Activated CD4-positive, alpha-beta T cell treated with anti-CD3 and anti-CD28 coated beads, Interleukin-2, amount 10 ng/mL, durations not matched to agents 7 days and 5 days (primary cell): ENCODE data around the gene MAGI2. TPM values are rescaled to one million over a fixed set of nuclear protein-coding genes. Genes with fewer than 3 reads are reported as not detected.
"Not testable (repeated sequence)": the region's sequence is repeated elsewhere in the genome, so short reads cannot be mapped to it uniquely, and the experiment has no call there.

Experiments
- CTCF ChIA-PET: fragments of 350-600 bp; sonication (Branson Sonifier 250); formaldehyde crosslinking; loops from one replicate; lab custom pipeline; 2021; ENCODE audit warnings: antibody characterized with exemption; lab: Charles Lee
- POLR2A ChIA-PET: fragments of 350-600 bp; sonication (Branson Sonifier 250); formaldehyde crosslinking; loops from one replicate; lab custom pipeline; 2021; ENCODE audit warnings: antibody characterized with exemption; lab: Charles Lee
- DNase-seq: peaks from one replicate; pipeline ENCODE4 v3.0.0-alpha.2; 2020
- H3K27ac Mint-ChIP-seq: one replicate; pipeline ENCODE4 v1.8.0; 2021; ENCODE audit warnings: mild to moderate bottlenecking, moderate library complexity, mixed read lengths
- H3K27me3 Mint-ChIP-seq: one replicate; pipeline ENCODE4 v1.8.0; 2021; ENCODE audit warnings: mixed read lengths
- H3K36me3 Mint-ChIP-seq: one replicate; pipeline ENCODE4 v1.8.0; 2021; ENCODE audit warnings: low read depth, mixed read lengths
- H3K4me1 Mint-ChIP-seq: one replicate; pipeline ENCODE4 v1.8.0; 2021; ENCODE audit warnings: mixed read lengths
- H3K4me3 Mint-ChIP-seq: one replicate; pipeline ENCODE4 v1.8.0; 2021; ENCODE audit warnings: mild to moderate bottlenecking, moderate library complexity, mixed read lengths
- H3K9me3 Mint-ChIP-seq: one replicate; pipeline ENCODE4 v1.8.0; 2021; ENCODE audit warnings: mixed read lengths
- total RNA-seq, 2 experiments: library from RNA; stranded (reverse); gene quantifications; one replicate each; pipeline ENCODE4 v1.2.3, GENCODE V29; 2021

MAGI2 gene
- total RNA-seq, 2 experiments from 2014 or later: 0.05 to 0.10 TPM

DNA sequence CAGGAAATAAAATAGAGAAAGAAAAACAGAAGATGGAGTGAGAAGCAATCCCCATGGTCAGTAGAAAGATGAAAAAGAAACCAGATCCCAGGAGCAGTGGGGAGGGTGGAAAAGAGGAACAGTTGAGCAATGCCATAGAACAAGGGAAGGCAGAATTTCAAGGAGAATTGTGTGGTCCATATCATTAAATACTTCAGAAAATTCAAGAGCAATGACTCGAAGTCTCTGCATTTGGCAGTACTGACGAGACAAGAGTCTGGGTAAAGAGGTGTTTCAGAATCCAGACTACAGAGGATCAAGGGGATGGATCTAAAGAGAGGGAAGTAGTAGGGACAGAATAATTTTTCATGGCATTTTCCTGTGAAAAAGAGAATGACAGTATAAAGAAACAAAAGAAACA is 1142.3 kb downstream of the MAGI2 start:
- no peaks in the 10 kb centered on the region for H3K9me3 Mint-ChIP-seq
- no peaks in the 10 kb centered on the region for H3K4me1 Mint-ChIP-seq
- H3K36me3 Mint-ChIP-seq: no peaks in the 10 kb centered on the region
- DNase-seq: no peak
- H3K27me3 Mint-ChIP-seq: no peaks in the 10 kb centered on the region
- no peak overlapping the region for H3K4me3 Mint-ChIP-seq
- ChIA-PET CTCF (no interaction called here), POLR2A (no interaction called here)
- no peak overlapping the region for H3K27ac Mint-ChIP-seq

DNA sequence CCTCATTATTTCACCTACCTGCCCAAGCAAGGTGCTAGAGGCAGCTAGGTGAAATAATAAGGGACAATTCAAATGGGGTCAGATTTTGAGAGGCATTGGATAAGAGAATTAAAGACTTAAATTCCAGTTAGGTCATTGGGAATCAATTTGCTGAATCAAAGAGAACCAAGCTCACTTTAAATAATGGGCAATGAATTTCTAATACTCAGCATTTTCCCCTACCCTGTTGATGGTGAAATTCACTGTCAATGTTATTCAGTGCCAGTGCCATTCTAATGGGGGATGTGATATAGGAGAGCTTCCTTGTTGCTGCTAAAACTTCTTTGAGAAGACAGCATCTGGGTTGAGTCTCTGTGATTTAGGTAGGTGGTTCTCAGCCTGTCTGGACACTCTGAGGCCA is 1145.6 kb downstream of the MAGI2 start:
- no peak for DNase-seq
- Mint-ChIP-seq H3K27me3 (no peaks in the 10 kb centered on the region), H3K36me3 (no peaks in the 10 kb centered on the region), H3K27ac (no peak overlapping the region), H3K4me1 (no peaks in the 10 kb centered on the region), H3K4me3 (no peak overlapping the region), H3K9me3 (no peaks in the 10 kb centered on the region)
- CTCF ChIA-PET: no interaction called here
- POLR2A ChIA-PET: no interaction called here

DNA sequence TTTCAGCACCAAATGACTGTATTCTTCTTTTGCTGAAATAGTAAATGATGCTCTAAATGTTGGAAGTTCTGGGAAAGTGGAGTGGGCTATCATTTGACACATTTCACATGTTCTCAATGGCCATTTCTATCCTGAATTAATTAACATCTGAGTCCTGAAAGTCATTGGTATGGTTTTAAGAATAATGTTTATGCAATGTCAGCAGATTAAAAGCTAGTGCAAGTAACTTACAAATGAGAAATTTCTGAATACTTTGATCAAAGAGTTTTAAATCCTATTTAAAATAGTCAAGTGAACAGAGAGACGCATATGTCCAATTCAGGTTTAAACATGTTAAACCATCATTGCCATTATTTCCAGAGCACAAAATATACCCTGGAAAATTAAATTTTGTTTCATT is 1146.8 kb downstream of the MAGI2 start:
- Mint-ChIP-seq H3K4me3 (no peak overlapping the region), H3K9me3 (no peaks in the 10 kb centered on the region), H3K36me3 (no peaks in the 10 kb centered on the region), H3K4me1 (no peaks in the 10 kb centered on the region), H3K27ac (no peak overlapping the region), H3K27me3 (no peaks in the 10 kb centered on the region)
- CTCF ChIA-PET: no interaction called here
- no peak for DNase-seq
- POLR2A ChIA-PET: no interaction called here

DNA sequence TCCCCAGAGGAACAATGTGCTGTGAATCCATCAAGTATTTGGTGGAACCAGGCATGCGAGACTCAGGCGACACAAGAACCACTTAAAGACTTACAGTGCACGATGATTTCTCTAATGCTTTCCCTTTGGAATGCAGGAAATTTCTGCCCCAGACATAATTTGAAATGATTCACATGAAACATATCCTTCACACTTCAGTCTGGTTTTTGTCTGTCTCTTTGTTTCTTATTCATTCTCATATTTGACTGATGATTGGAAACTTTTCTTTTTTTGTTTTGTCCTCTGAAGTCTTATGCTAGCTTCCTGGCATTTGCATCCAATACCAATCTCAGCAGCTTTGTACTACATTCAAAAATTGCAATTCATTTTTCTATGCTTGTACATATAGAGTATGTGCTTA is 1152.1 kb downstream of the MAGI2 start:
- CTCF ChIA-PET: no interaction called here
- Mint-ChIP-seq H3K9me3 (no peaks in the 10 kb centered on the region), H3K4me3 (no peak overlapping the region), H3K36me3 (no peaks in the 10 kb centered on the region), H3K27ac (no peak overlapping the region), H3K27me3 (no peaks in the 10 kb centered on the region), H3K4me1 (no peaks in the 10 kb centered on the region)
- no peak for DNase-seq
- POLR2A ChIA-PET: no interaction called here

DNA sequence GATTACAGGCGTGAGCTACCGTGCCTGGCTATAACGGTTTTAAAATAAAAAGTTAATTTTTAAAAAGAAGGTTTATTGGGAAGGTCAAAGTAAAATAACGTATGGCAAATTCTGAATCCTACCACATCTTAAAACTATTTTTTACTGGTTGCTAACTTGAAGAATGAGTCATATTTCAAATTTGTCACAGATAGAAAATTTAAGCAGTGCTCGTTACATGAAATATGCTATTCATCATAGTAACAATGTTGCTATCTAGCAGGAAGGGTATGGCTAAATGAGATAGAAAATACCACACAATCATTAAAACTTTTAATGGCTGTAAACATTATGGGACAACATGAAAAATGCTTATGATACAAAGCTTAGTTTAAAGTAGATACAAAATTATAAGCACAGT is 1154.4 kb downstream of the MAGI2 start:
- no peak for DNase-seq
- ChIA-PET CTCF (no interaction called here), POLR2A (no interaction called here)
- no peak overlapping the region for H3K27ac Mint-ChIP-seq
- H3K27me3 Mint-ChIP-seq: no peaks in the 10 kb centered on the region
- H3K9me3 Mint-ChIP-seq: no peaks in the 10 kb centered on the region
- no peak overlapping the region for H3K4me3 Mint-ChIP-seq
- no peaks in the 10 kb centered on the region for H3K36me3 Mint-ChIP-seq
- H3K4me1 Mint-ChIP-seq: no peaks in the 10 kb centered on the region

DNA sequence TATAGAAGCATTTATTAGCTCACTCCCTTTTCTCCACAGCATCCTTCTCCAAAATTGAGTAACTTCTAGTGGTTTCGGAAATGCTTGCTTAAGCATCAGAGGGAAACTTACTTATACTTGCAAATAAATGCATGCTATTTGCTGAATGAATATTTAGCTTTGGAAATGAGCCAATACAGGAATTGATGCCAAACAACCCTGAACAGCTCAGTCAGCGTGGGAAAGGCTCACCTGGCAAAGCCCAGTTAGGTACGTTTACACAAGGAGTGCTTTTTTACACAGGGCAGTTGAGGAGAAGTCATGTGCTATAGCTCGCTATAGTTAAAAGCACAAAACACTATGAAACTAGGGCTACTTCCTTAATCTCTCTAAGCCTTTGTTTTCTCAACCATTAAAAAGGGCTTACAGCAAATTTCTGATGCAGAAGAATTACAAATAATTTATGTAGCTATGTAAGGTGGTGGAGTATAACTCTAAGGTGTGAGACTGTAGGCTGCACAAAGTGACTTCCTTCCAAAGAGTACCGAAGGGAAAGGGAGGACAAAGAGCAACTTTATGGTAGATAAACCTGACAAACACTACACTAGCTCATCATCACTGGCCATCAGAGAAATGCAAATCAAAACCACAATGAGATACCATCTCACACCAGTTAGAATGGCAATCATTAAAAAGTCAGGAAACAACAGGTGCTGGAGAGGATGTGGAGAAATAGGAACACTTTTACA is 1156.7 kb downstream of the MAGI2 start:
- POLR2A ChIA-PET: no interaction called here
- no peaks in the 10 kb centered on the region for H3K27me3 Mint-ChIP-seq
- H3K9me3 Mint-ChIP-seq: peaks cover 2% of the 10 kb centered on the region
- no peaks in the 10 kb centered on the region for H3K36me3 Mint-ChIP-seq
- CTCF ChIA-PET: no interaction called here
- no peak for DNase-seq
- no peak overlapping the region for H3K4me3 Mint-ChIP-seq
- no peak overlapping the region for H3K27ac Mint-ChIP-seq
- no peaks in the 10 kb centered on the region for H3K4me1 Mint-ChIP-seq

DNA sequence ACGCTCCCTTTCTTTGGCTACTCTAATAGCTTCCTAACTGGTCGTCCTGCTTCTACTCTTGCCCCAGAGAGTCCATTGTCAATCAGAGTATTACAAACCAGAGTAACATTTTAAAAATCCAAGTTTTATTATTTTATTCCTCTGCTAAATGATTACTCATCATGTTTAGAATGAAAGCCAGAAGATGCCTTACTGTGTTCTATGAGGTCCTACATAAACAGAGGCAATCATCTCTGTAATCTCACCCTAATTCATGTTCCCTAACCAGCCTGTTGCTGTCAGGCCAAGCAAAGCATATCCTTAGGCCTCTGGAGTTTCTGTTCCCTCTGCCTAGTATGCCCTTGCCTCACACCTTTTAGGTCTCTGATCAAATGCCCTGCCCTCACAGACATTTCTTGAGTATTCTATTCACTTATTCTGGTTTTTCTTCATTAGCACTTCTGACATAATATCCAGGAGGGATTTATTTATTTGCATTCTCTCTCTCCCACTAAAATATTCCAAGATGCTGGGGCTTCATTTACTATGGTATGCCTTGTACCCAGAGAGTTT is 1157.3 kb downstream of the MAGI2 start:
- H3K27ac Mint-ChIP-seq: no peak overlapping the region
- H3K36me3 Mint-ChIP-seq: no peaks in the 10 kb centered on the region
- POLR2A ChIA-PET: no interaction called here
- CTCF ChIA-PET: no interaction called here
- H3K4me3 Mint-ChIP-seq: no peak overlapping the region
- no peaks in the 10 kb centered on the region for H3K27me3 Mint-ChIP-seq
- H3K9me3 Mint-ChIP-seq: peaks cover 2% of the 10 kb centered on the region
- no peaks in the 10 kb centered on the region for H3K4me1 Mint-ChIP-seq
- DNase-seq: no peak

DNA sequence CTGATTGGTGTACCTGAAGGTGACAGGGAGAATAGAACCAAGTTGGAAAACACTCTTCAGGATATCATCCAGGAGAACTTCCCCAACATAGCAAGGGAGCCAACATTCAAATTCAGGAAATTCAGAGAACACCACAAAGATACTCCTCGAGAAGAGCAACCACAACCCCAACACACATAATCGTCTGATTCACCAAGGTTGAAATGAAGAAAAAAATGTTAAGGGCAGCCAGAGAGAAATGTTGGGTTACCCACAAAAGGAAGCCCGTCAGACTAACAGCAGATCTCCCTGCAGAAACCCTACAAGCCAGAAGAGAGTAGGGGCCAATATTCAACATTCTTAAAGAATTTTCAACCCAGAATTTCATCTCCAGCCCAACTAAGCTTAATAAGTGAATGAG is 1164.0 kb downstream of the MAGI2 start:
- CTCF ChIA-PET, H3K4me1 Mint-ChIP-seq, H3K27me3 Mint-ChIP-seq, H3K36me3 Mint-ChIP-seq, H3K27ac Mint-ChIP-seq, H3K4me3 Mint-ChIP-seq, POLR2A ChIA-PET, DNase-seq, H3K9me3 Mint-ChIP-seq: not testable (repeated sequence)

DNA sequence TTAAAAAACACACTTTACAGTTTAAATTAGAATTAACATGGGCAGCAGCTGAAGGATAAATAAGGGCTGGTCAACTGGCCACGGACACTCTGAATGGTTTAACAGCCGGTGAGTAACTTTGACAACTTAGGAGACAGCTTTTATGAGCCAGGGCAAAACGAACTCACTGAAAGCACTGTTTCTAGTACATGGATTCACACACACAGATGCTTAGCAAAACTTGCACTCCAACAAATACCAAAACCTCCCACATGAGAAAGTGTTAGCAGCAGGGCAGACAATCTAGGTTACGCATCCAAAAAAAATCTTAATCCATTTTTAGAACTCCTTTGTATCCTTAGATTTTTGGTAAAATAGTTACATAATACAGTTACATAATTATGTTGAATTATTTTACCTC is 1168.5 kb downstream of the MAGI2 start:
- POLR2A ChIA-PET: no interaction called here

DNA sequence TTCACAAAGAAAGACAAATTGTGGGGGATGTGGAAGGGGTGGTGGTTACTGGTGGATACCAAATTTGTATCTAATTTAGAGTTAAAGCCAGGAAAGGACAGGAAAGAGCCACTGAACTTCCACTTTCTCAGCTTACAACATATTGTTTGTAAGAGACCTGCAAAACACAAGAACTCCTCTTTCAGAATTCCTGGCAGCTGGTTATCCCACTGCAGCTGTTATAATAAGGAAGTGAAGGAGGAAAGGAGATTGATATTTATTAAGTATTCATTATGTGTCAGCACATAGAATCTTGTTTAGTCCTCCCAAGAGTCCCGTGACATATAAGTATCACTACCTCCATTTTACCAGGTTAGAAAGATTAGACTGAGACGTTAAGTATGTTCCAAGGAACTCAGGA is 1173.2 kb downstream of the MAGI2 start:
- no peak for DNase-seq
- ChIA-PET POLR2A (no interaction called here), CTCF (no interaction called here)
- H3K27ac Mint-ChIP-seq: no peak overlapping the region
- no peaks in the 10 kb centered on the region for H3K4me1 Mint-ChIP-seq
- H3K36me3 Mint-ChIP-seq: no peaks in the 10 kb centered on the region
- no peaks in the 10 kb centered on the region for H3K9me3 Mint-ChIP-seq
- H3K27me3 Mint-ChIP-seq: no peaks in the 10 kb centered on the region
- H3K4me3 Mint-ChIP-seq: no peak overlapping the region

More for the DNA sequence above, 1168.5 kb downstream of the MAGI2 start:
- no peak overlapping the region for H3K27ac Mint-ChIP-seq
- H3K9me3 Mint-ChIP-seq: no peaks in the 10 kb centered on the region
- CTCF ChIA-PET: no interaction called here
- no peaks in the 10 kb centered on the region for H3K27me3 Mint-ChIP-seq
- DNase-seq: no peak
- no peaks in the 10 kb centered on the region for H3K4me1 Mint-ChIP-seq
- H3K36me3 Mint-ChIP-seq: no peaks in the 10 kb centered on the region
- no peak overlapping the region for H3K4me3 Mint-ChIP-seq

DNA sequence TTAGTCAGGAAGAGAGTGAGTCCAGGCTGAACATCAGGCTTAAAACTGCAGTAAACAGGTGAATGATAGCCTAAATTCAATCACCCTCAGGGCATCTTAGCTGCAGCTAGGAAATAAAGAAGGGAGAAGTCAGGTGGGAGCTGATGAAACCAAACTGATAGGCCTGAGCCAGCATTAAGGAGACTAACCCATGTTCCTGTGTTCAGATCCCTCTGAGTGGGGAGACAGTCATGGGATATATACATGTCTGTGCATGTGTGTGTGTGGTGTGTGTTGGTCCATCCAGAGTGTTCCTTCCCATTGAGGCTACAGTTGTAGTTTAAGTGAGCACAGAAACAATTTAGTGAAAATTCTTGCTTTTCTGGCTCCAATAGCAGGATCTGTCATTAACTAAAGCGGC is 1174.0 kb downstream of the MAGI2 start:
- POLR2A ChIA-PET: no interaction called here

DNA sequence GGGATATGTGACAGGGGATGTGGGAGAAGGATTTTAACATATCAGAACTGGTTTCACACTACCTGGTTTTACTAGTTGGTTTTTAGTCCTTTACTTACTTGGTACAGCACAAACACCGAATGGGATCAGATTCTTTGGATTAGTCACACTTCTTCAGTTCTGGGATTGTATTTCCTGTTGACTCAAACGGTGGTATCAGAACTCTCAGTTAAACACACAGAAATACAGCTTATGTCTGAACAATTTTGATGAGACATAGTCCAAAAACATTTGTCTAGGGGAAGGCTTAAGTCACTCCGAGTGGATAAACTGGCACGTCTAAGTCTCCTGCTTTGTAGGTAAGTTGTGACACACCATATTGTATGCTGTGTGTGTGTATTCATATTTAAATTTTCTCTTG is 1174.4 kb downstream of the MAGI2 start:
- ChIA-PET POLR2A (no interaction called here), CTCF (no interaction called here)
- no peak for DNase-seq
- H3K4me3 Mint-ChIP-seq: no peak overlapping the region
- H3K4me1 Mint-ChIP-seq: no peaks in the 10 kb centered on the region
- no peak overlapping the region for H3K27ac Mint-ChIP-seq
- no peaks in the 10 kb centered on the region for H3K27me3 Mint-ChIP-seq
- H3K36me3 Mint-ChIP-seq: no peaks in the 10 kb centered on the region
- H3K9me3 Mint-ChIP-seq: no peaks in the 10 kb centered on the region

More for the DNA sequence above, 1174.0 kb downstream of the MAGI2 start:
- Mint-ChIP-seq H3K36me3 (no peaks in the 10 kb centered on the region), H3K9me3 (no peaks in the 10 kb centered on the region), H3K27ac (no peak overlapping the region), H3K4me3 (no peak overlapping the region), H3K4me1 (no peaks in the 10 kb centered on the region), H3K27me3 (no peaks in the 10 kb centered on the region)
- DNase-seq: no peak
- CTCF ChIA-PET: no interaction called here

DNA sequence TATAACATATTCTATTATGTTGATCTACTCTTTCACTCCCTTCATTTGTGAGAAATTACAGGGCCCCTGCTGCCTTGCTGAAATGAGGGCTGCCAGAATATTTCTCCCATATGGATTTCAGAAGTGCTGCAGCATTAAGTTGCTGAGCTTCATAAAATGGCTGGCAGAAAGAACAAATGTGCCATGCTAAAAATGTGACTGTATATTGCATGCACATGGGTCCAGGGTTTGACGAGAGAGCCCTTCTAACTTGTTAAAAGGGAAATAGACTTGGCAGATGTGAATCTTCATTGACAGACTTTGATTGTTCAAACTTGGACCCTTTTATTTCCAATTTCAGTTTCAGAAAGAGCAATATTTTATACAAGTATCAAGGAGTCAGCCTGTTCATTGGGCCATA is 1186.3 kb downstream of the MAGI2 start:
- DNase-seq: no peak
- H3K9me3 Mint-ChIP-seq: peaks cover 5% of the 10 kb centered on the region
- H3K4me1 Mint-ChIP-seq: no peaks in the 10 kb centered on the region
- H3K27ac Mint-ChIP-seq: no peak overlapping the region
- ChIA-PET CTCF (no interaction called here), POLR2A (no interaction called here)
- H3K27me3 Mint-ChIP-seq: no peaks in the 10 kb centered on the region
- no peaks in the 10 kb centered on the region for H3K36me3 Mint-ChIP-seq
- no peak overlapping the region for H3K4me3 Mint-ChIP-seq

DNA sequence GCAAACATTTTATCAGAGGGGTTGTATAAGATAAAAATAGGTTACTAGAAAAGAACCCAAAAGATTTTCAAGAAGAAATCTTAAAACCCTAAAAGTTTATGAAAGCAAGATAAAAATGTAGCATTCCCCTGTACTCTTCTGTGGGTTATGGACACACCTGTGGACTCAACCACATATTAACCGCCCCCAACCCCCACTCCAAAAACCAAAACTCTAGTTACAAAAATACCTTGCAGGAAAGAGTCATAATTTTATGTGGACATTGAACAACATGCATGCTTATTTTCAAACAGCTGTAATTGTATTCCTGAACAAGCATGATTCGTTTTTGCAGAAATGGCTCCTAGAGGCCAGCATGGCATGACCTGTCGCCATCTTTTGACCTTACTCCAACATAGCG is 1188.0 kb downstream of the MAGI2 start:
- ChIA-PET CTCF (no interaction called here), POLR2A (no interaction called here)
- Mint-ChIP-seq H3K27ac (no peak overlapping the region), H3K4me3 (no peak overlapping the region), H3K36me3 (no peaks in the 10 kb centered on the region), H3K4me1 (no peaks in the 10 kb centered on the region), H3K9me3 (peaks cover 3% of the 10 kb centered on the region), H3K27me3 (no peaks in the 10 kb centered on the region)
- DNase-seq: no peak
